ENCODE data around the gene ZER1.

DNA sequence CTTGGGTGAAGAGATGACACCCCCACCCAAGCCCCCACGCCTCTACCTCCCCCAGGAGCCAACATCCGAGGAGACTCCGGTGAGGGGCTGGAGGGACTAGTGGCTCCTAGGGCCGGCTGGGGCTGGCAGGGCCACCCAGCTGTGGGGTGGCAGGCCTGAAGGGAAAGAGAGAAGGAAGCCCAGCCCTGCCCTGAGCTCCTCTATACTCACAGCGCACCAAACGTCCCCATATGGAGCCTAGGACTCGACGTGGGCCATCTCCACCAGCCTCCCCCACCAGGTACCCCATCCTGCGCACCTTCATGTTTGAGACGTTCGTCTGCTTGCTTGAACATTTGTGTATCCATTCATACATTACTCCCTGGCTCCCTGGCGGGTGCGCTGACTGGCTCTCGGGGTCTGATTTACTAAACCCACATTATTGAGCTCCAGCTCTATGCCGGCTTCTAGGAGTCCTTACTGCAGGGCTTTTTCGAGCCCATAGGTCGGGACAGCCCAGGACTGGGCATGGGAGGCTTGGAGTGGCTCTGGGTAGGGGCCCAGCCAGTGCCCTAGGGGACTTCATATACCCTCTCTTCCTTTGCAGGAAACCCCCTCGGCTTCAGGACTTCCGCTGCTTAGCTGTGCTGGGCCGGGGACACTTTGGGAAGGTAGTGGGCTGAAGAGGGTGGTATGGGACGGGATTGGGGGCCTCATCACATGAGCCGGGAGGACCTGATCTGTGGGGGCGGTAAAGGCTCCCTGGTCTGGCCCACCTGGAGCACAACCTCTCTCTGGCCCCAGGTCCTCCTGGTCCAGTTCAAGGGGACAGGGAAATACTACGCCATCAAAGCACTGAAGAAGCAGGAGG is 56.9 kb downstream of the ZER1 start:
- TF ChIP-seq, protein P1, sequence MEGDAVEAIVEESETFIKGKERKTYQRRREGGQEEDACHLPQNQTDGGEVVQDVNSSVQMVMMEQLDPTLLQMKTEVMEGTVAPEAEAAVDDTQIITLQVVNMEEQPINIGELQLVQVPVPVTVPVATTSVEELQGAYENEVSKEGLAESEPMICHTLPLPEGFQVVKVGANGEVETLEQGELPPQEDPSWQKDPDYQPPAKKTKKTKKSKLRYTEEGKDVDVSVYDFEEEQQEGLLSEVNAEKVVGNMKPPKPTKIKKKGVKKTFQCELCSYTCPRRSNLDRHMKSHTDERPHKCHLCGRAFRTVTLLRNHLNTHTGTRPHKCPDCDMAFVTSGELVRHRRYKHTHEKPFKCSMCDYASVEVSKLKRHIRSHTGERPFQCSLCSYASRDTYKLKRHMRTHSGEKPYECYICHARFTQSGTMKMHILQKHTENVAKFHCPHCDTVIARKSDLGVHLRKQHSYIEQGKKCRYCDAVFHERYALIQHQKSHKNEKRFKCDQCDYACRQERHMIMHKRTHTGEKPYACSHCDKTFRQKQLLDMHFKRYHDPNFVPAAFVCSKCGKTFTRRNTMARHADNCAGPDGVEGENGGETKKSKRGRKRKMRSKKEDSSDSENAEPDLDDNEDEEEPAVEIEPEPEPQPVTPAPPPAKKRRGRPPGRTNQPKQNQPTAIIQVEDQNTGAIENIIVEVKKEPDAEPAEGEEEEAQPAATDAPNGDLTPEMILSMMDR (IDR thresholded peaks at IDR 0.05) = no peak
- no peak for TF ChIP-seq POLR2A (IDR thresholded peaks at IDR 0.05)

Data from body of pancreas (tissue), 4 donors.